Measurements from ENCODE around the gene MCFD2. TPM values are rescaled to one million over a fixed set of nuclear protein-coding genes. Genes with fewer than 3 reads are reported as not detected.

Gene MCFD2
- total RNA-seq, 1 donor from 2014 or later = 105 TPM

DNA sequence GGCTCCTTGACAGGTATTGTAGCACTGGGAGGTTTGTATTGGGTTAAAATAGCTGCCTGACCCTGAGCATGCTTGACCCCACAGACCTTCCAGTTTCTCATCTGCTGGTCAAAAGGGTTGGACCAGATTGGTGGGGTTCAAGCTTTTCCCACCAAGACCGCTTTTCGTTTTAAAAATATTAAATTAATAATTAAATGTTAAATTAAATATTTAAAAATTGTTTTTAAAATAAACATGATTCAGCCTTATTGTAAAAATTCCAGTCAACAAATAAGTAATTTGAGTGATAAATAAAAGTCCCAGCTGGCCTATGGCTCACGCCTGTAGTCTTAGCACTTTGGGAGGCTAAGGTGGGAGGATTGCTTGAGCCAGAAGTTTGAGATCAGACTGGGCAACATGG is 36.6 kb upstream of the MCFD2 start:
- Histone ChIP-seq H3K4me3 (ENCODE audit: low read depth, low read length) (no peak overlapping the region), H3K36me3 (ENCODE audit: control insufficient read depth, insufficient read depth, low read length) (peaks cover 17% of the 10 kb centered on the region), H3K27me3 (ENCODE audit: control insufficient read depth, insufficient read depth, low read length) (no peaks in the 10 kb centered on the region)
- TF ChIP-seq, protein P1, sequence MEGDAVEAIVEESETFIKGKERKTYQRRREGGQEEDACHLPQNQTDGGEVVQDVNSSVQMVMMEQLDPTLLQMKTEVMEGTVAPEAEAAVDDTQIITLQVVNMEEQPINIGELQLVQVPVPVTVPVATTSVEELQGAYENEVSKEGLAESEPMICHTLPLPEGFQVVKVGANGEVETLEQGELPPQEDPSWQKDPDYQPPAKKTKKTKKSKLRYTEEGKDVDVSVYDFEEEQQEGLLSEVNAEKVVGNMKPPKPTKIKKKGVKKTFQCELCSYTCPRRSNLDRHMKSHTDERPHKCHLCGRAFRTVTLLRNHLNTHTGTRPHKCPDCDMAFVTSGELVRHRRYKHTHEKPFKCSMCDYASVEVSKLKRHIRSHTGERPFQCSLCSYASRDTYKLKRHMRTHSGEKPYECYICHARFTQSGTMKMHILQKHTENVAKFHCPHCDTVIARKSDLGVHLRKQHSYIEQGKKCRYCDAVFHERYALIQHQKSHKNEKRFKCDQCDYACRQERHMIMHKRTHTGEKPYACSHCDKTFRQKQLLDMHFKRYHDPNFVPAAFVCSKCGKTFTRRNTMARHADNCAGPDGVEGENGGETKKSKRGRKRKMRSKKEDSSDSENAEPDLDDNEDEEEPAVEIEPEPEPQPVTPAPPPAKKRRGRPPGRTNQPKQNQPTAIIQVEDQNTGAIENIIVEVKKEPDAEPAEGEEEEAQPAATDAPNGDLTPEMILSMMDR (IDR thresholded peaks at IDR 0.05; ENCODE audit: insufficient read depth, low read length, severe bottlenecking) = no peak
- FAIRE-seq = no peak
- DNase-seq (ENCODE audit: low read depth) = no peak

DNA sequence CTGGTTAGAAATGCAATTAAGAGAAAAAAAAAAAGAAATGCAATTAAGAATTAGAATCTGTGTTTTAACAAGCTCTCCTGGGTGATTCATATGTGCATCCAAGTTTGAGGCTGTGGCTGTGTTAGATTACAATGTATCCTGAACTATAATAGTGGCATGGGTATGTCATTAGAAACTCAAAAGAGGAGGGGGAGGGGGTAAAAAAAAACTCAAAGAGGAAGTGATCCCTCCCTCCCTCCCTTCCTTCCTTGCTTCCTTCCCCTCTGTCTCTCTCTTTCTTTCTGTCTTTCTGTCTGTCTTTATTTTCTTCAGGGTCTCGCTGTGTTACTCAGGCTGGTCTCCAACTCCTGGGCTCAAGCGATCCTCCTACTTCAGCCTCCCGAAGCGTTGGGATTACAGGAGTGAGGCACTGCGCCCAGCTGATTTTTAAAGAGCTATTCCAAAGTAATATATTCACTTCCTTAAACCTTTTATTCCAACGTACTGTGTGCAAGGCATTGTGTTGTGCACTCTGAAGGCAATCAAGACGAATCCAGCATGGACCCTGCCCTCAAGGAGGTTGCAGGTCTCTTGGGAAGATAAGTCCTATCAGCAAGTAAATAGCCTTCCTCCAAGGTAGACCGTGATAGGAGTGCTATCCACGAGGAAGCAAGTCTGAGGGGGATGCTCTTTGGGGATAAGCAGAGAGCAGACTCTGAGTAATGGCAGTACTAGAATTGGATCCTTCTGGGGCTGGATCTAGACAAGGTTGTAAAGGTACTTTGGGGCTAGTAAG is 35.9 kb upstream of the MCFD2 start:
- TF ChIP-seq, protein P1 (IDR thresholded peaks at IDR 0.05; ENCODE audit: insufficient read depth, low read length, severe bottlenecking) = no peak
- DNase-seq (ENCODE audit: low read depth) (no peak), FAIRE-seq (no peak)
- Histone ChIP-seq H3K27me3 (ENCODE audit: control insufficient read depth, insufficient read depth, low read length) (no peaks in the 10 kb centered on the region), H3K36me3 (ENCODE audit: control insufficient read depth, insufficient read depth, low read length) (peaks cover 14% of the 10 kb centered on the region), H3K4me3 (ENCODE audit: low read depth, low read length) (no peak overlapping the region)

DNA sequence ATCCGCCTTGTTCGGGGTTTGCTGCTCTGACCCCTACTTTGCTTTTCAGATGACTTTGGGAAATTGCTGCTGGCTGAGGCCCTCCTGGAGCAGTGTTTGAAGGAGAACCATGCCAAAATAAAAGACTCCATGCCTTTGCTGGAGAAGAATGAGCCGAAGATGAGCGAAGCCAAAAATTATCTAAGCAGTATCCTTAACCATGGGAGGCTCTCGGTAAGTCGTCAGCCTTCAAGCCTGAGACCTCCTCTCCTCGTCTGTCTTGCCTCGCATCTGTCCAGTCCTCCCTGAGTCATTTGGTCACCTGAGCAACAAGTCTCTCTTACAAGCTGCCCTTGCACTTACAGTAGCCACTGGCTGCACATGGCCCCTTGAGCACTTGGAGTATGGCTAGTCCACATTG is 34.7 kb upstream of the MCFD2 start:
- Histone ChIP-seq H3K36me3 (ENCODE audit: control insufficient read depth, insufficient read depth, low read length) (peaks cover 12% of the 10 kb centered on the region), H3K4me3 (ENCODE audit: low read depth, low read length) (no peak overlapping the region), H3K27me3 (ENCODE audit: control insufficient read depth, insufficient read depth, low read length) (no peaks in the 10 kb centered on the region)
- DNase-seq (ENCODE audit: low read depth) = no peak
- TF ChIP-seq, protein P1 (IDR thresholded peaks at IDR 0.05; ENCODE audit: insufficient read depth, low read length, severe bottlenecking) = no peak
- FAIRE-seq = no peak

DNA sequence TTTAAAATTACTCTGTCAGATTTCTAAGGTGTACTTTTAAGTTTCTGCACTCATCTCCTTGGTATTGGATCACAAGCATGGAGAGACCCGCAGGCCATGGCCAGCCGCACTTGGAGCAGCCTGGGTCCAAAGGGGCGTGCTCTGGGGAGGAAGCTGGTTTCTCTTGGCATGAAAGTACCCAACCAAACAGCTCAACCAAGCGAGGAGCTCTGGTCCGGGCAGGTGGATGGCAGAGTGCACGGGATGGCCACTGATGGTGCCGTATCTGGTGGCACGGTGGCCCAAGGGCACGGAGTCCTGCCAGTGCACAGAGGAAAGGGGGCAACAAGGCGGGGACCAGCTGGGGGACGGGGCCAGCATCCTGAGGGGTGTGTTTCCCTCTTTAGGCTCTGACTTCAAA is 32.2 kb upstream of the MCFD2 start:
- Histone ChIP-seq H3K4me3 (ENCODE audit: low read depth, low read length) (no peak overlapping the region), H3K36me3 (ENCODE audit: control insufficient read depth, insufficient read depth, low read length) (peaks cover 9% of the 10 kb centered on the region), H3K27me3 (ENCODE audit: control insufficient read depth, insufficient read depth, low read length) (no peaks in the 10 kb centered on the region)
- no peak for DNase-seq (ENCODE audit: low read depth)
- TF ChIP-seq, protein P1 (IDR thresholded peaks at IDR 0.05; ENCODE audit: insufficient read depth, low read length, severe bottlenecking) = no peak
- FAIRE-seq = no peak

DNA sequence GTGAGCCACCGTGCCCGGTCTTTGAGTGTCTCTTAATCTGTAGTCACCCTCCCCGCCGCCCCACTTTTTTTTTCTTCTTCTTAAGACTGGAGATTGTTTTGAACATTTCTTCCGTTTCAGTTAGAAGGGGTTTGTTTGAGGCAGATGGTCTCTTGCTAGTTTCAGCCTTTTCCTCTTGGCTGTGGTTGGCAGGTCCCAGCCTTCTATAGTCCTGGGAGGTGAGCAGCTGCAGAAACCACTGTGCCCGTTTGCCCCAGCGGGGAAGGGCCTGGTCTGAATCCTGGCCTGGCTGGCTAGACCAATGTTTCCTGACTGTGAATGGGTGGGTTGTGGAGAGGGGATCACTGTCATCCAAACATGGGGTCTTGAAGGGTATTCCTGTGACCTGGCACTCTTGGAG is 30.1 kb upstream of the MCFD2 start:
- FAIRE-seq (no peak), DNase-seq (ENCODE audit: low read depth) (no peak)
- no peak overlapping the region for H3K4me3 ChIP-seq (ENCODE audit: low read depth, low read length)
- no peaks in the 10 kb centered on the region for H3K27me3 ChIP-seq (ENCODE audit: control insufficient read depth, insufficient read depth, low read length)
- TF ChIP-seq, protein P1 (IDR thresholded peaks at IDR 0.05; ENCODE audit: insufficient read depth, low read length, severe bottlenecking) = no peak
- peaks cover 8% of the 10 kb centered on the region for H3K36me3 ChIP-seq (ENCODE audit: control insufficient read depth, insufficient read depth, low read length)

Measured in bronchial epithelial cell (primary cell).